Measurements from ENCODE around the gene RNF8. TPM values are rescaled to one million over a fixed set of nuclear protein-coding genes. Genes with fewer than 3 reads are reported as not detected.
"Not testable (repeated sequence)": the region's sequence is repeated elsewhere in the genome, so short reads cannot be mapped to it uniquely, and the experiment has no call there.

The RNF8 gene
- total RNA-seq, 1 donor from 2014 or later, result 32.0 TPM

DNA sequence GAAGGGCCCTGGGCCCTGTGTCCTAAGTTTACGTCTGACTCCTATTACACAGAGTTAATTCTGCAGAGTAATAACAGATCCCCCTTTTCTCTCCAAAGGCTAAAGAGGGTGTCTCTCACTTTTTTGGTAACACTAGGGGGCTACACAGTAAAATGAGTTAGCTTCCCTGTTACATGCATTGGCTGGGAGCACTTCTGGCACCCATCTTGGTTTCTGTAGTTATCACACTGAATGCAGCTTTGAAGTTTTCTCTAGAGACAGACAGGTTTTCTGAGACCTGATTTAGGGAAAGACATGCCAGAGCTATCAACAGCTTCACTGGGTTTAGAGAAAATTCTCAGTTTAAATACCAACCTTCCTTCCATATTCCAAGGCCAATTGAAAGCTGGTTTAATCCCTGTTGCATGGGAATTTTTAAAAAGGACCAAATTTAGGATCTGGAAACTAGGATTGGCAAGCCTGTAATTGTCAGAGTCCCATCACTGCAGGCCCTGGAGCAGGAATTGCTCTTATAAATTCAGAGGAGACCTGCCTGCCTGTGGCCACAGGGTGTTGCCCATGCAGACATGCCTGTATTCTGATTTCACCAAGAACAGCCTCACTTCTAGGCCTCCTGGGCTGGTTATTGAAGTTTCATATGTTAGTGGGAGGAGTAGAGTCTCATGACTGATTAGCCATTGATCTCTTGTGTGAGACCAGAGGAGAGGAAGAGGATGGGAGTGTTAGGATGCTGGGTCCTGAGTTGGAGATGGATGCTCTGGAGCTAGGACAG lies 29.4 kb downstream of the RNF8 start:
- no peaks in the 10 kb centered on the region for H3K27me3 Mint-ChIP-seq

DNA sequence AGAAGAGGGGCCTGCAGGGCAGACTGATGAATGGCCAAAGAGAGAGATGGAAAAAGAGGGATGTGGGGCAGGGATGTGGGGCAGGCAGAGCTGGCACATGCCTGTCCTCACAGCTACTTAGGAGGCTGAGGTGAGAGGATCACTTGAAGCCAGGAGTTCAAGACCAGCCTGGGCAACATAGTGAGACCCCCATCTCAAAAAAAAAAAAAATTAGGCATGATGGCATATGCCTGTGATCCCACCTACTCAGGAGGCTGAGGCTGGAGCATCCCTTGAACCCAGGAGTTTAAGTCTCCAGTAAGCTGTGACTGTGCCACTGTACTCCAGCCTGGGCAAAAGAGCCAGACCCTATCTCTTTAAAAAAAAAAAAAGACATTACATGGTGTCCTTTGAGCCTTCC lies 34.8 kb downstream of the RNF8 start:
- intact Hi-C loops (cut with micrococcal nuclease), result no loop called here
- no peak overlapping the region for H3K4me3 Mint-ChIP-seq

More for the DNA sequence above, 29.4 kb downstream of the RNF8 start:
- Mint-ChIP-seq H3K9me3 (no peaks in the 10 kb centered on the region), H3K4me1 (no peaks in the 10 kb centered on the region), H3K27ac (no peak overlapping the region), H3K4me3 (no peak overlapping the region), H3K36me3 (ENCODE audit: low read depth) (peaks cover 36% of the 10 kb centered on the region)
- DNase-seq, result no peak
- intact Hi-C loops (cut with micrococcal nuclease), result no loop called here

DNA sequence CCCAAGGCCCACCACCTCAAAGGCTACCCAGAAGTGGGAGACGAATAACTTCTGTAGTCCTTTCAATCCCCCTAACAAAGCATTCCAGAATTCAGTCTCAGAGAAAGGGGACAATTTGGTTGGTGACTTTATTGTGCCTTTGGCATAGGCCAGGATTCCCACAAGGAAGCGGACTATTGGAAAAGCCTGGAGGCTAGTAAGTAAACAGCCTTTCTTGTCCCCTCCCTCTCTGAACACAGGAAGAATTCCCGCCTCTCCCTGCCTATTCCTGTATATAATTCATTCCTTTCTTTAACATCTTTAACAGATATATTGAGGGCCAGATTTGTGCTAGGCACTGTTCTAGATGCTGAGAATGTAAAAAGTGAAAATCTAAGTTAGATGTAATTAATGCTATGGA lies 36.1 kb downstream of the RNF8 start:
- no peak overlapping the region for H3K4me3 Mint-ChIP-seq

More for the DNA sequence above, 34.8 kb downstream of the RNF8 start:
- Mint-ChIP-seq H3K27me3 (no peaks in the 10 kb centered on the region), H3K36me3 (ENCODE audit: low read depth) (peaks cover 10% of the 10 kb centered on the region), H3K9me3 (no peaks in the 10 kb centered on the region), H3K27ac (no peak overlapping the region), H3K4me1 (peaks cover 4% of the 10 kb centered on the region)
- DNase-seq, result no peak

DNA sequence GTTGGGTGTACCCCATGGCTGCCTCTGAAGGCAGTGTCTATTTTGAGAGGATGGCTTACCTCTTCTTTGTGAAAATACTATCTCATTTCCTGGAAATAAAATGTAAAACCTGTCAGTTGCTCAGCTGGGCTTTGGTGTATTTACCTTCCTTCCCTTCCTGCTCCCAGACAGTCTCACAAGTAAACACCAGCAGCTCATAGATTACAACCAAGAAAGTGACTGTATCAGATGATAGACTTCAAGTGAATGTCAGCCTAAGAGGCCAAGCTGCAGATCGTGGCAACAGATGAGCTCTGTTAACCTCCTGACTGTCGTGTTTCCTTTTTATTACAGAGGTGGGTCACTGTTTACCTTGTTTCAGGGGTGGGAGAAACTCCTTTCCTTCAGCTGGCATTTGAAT lies 37.3 kb downstream of the RNF8 start:
- Mint-ChIP-seq H3K4me3 (no peak overlapping the region), H3K27me3 (no peaks in the 10 kb centered on the region), H3K9me3 (no peaks in the 10 kb centered on the region), H3K36me3 (ENCODE audit: low read depth) (peaks cover 7% of the 10 kb centered on the region), H3K4me1 (peaks cover 4% of the 10 kb centered on the region), H3K27ac (no peak overlapping the region)
- DNase-seq, result no peak
- intact Hi-C loops (cut with micrococcal nuclease), result no loop called here

More for the DNA sequence above, 36.1 kb downstream of the RNF8 start:
- no peak for DNase-seq
- H3K36me3 Mint-ChIP-seq (ENCODE audit: low read depth), result peaks cover 7% of the 10 kb centered on the region
- no peaks in the 10 kb centered on the region for H3K9me3 Mint-ChIP-seq
- peaks cover 4% of the 10 kb centered on the region for H3K4me1 Mint-ChIP-seq
- H3K27ac Mint-ChIP-seq, result no peak overlapping the region
- H3K27me3 Mint-ChIP-seq, result no peaks in the 10 kb centered on the region
- intact Hi-C loops (cut with micrococcal nuclease), result no loop called here

DNA sequence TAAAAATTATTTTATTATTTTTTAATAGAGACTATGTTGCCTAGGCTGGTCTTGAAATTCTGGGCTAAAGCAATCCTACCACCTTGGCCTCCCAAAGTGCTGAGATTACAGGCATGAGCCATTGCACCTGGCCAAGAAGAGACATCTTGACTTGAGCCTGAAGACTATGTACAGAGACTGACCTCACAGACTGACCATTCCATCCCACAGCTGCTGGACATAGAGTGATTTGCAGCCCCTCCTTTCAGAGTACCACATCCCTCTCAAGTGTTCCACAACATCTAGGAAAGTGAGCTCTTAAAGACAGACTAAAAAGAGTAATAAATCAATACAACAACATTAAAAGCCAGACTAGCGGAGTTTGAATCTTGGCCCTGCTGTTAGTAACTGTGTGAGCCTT lies 39.0 kb downstream of the RNF8 start:
- H3K27ac Mint-ChIP-seq, result no peak overlapping the region
- peaks cover 4% of the 10 kb centered on the region for H3K4me1 Mint-ChIP-seq
- DNase-seq, result no peak
- H3K9me3 Mint-ChIP-seq, result no peaks in the 10 kb centered on the region
- intact Hi-C loops (cut with micrococcal nuclease), result no loop called here
- H3K4me3 Mint-ChIP-seq, result no peak overlapping the region
- peaks cover 1% of the 10 kb centered on the region for H3K27me3 Mint-ChIP-seq
- H3K36me3 Mint-ChIP-seq (ENCODE audit: low read depth), result peaks cover 2% of the 10 kb centered on the region

DNA sequence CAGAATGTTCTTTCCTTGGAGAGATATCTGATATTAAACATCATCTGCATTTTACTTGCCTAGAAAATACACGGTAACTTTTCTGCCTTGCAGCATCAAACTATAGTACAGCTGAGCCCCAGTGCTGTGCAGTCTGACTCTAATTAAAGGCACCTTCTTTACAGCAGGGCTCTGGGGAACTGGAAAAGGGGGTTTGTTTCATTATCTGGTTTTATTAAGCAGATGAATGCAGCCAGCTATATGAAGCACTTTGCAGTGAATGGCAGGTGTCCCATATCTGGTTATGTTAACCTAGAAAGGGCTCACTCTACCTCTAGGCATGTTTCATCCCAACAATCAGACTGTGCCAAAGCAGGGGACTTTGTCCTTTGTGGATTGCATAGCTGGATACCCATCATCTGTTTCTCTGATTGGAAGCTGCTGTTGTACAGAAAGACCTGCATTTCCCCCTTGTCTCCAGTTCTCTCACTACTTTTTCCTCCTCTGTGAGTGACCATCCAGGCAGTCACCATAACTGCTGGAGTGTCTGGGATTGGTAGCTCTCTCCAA lies 39.7 kb downstream of the RNF8 start:
- Mint-ChIP-seq H3K36me3 (ENCODE audit: low read depth) (peaks cover 2% of the 10 kb centered on the region), H3K9me3 (no peaks in the 10 kb centered on the region), H3K4me1 (peaks cover 4% of the 10 kb centered on the region), H3K4me3 (no peak overlapping the region), H3K27ac (no peak overlapping the region), H3K27me3 (peaks cover 3% of the 10 kb centered on the region)
- no peak for DNase-seq
- intact Hi-C loops (cut with micrococcal nuclease), result no loop called here

DNA sequence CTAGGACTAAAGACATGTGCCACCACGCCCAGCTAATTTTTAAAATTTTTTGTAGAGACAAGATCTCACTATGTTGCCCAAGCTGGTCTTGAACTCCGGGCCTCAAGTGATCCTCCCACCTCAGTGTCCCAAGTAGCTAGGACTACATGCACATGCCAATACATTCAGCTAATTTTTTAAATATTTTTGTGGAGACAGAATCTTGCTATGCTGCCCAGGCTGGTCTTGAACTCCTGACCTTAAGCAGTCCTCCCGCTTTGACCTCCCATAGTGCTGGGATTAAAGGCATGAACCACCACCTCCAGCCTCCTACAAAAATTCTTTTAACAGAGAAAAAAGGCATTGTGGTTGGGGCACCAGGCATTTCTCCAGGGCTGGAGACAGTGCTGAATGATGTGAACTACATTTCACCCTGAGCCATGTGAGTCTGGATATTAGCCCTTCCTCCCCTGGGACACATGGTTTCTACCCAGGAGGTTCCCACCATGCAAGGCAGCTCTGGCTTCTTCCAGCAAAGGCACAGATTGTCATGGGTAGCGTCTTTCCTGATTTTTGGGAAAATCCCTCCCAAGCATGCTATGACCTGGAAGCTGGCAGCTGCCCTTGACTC lies 42.9 kb downstream of the RNF8 start:
- intact Hi-C loops (cut with micrococcal nuclease), result no loop called here
- Mint-ChIP-seq H3K4me1 (peaks cover 2% of the 10 kb centered on the region), H3K27ac (no peak overlapping the region), H3K36me3 (ENCODE audit: low read depth) (peaks cover 2% of the 10 kb centered on the region), H3K9me3 (no peaks in the 10 kb centered on the region), H3K27me3 (peaks cover 15% of the 10 kb centered on the region), H3K4me3 (no peak overlapping the region)
- DNase-seq, result no peak

DNA sequence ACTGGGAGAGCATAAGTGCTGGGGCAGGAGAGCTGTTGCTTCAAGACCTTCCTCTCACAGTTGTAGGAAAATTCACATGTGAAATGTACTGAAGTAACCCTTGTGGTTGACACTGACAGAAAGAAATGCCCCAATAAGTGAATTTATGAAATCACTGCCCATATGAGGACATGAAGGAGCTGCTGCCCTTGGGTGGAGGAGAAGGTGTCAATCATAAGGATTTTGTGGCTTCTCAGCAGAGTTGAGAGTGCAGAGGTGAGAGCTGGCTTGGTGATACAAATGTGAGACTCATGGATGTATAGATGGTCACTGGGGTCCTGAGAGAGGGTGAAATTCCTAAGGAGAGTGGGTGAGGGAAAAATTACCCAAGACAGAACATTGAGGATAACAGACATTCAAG lies 45.3 kb downstream of the RNF8 start:
- no peak for DNase-seq
- intact Hi-C loops (cut with micrococcal nuclease), result no loop called here
- H3K4me3 Mint-ChIP-seq, result no peak overlapping the region
- H3K36me3 Mint-ChIP-seq (ENCODE audit: low read depth), result no peaks in the 10 kb centered on the region
- H3K9me3 Mint-ChIP-seq, result no peaks in the 10 kb centered on the region
- H3K27me3 Mint-ChIP-seq, result peaks cover 30% of the 10 kb centered on the region
- no peak overlapping the region for H3K27ac Mint-ChIP-seq
- H3K4me1 Mint-ChIP-seq, result peaks cover 2% of the 10 kb centered on the region

DNA sequence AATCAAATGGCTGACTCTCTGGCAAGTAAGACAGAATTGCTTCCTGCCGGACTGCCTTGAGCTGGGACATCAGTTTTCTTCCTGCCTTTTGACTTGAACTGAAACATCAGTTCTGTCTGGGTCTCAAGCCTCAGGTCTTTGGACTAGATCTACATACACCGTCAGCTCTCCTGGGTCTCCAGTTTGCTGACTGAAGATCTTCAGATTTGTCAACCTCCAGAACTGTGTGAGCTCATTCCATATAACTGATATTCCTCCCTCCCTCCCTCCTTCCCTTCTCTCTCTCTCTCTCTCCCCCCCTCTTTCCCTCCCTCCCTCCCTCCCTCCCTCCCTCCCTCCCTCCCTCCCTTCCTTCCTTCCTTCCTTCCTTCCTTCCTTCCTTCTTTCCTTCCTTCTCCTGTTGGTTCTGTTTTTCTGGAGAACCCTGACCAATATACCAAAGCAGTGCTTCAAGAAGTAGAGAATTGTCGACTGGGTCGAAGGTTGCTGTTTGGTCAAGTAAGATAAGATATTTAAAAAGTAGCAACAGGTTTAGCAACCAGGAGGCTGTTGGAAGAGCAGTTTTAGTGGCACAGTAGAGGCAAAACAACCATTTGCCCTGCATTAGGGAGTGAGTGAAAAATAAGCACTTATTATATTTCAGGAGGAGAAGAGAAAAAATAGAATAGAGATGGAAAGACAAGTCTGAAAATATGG lies 46.2 kb downstream of the RNF8 start:
- Mint-ChIP-seq H3K36me3 (ENCODE audit: low read depth) (no peaks in the 10 kb centered on the region), H3K9me3 (no peaks in the 10 kb centered on the region), H3K27ac (no peak overlapping the region), H3K27me3 (peaks cover 33% of the 10 kb centered on the region), H3K4me1 (peaks cover 2% of the 10 kb centered on the region), H3K4me3 (no peak overlapping the region)
- intact Hi-C loops (cut with micrococcal nuclease), result no loop called here
- DNase-seq, result no peak

DNA sequence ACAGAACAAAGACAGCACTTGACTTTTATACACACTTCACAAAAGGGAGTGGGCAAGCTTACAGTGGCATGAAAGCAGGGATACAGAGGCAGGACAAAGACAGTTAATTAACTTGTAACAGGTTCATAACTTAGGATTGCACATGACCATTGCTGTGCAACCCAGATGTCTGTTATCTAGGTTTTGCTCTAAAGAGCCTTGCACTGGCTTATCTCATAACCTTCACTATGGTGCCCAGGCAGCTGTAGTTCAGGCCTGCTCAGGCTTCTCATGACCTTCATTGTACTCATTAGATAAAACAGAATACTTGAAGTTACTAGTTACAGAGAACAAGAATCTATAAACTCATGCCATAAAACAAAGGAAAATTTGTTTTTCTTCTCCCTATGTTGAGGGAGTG lies 47.9 kb downstream of the RNF8 start:
- H3K4me3 Mint-ChIP-seq; H3K36me3 Mint-ChIP-seq (ENCODE audit: low read depth); DNase-seq; H3K27ac Mint-ChIP-seq; H3K9me3 Mint-ChIP-seq; H3K4me1 Mint-ChIP-seq; intact Hi-C loops (cut with micrococcal nuclease): not testable (repeated sequence)
- peaks cover 38% of the 10 kb centered on the region for H3K27me3 Mint-ChIP-seq

DNA sequence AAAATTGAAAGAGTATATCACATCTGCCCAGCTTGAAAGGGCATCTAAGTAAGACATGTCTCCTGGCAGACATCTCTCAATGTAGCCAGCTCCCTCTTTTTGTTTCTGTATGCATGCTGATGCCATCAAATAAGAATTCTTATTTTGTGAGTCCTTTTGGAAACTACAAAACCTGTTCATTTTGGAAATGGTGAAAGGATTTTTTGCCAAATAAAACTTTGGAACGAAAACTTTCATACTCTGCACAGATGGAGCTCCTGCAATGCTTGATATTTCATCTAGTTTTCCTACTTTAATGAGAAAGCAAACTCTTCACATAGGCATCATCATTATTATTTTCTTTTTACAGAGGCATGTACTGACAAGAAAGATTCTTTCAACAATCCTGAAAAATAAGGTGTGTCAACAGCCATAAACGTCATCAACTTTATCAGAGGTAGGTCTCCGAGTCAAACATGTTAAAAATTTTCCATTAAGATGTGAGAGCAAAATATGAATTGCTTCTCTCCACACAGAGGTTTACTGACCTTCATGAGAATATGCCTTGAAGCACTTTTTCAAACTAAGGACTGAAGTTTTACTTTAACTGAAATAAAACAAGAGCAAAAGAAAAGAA lies 53.1 kb downstream of the RNF8 start:
- no peak for DNase-seq
- H3K27me3 Mint-ChIP-seq, result peaks cover 53% of the 10 kb centered on the region
- no peak overlapping the region for H3K27ac Mint-ChIP-seq
- no peaks in the 10 kb centered on the region for H3K9me3 Mint-ChIP-seq
- intact Hi-C loops (cut with micrococcal nuclease), result no loop called here
- no peaks in the 10 kb centered on the region for H3K4me1 Mint-ChIP-seq
- no peak overlapping the region for H3K4me3 Mint-ChIP-seq
- H3K36me3 Mint-ChIP-seq (ENCODE audit: low read depth), result no peaks in the 10 kb centered on the region

DNA sequence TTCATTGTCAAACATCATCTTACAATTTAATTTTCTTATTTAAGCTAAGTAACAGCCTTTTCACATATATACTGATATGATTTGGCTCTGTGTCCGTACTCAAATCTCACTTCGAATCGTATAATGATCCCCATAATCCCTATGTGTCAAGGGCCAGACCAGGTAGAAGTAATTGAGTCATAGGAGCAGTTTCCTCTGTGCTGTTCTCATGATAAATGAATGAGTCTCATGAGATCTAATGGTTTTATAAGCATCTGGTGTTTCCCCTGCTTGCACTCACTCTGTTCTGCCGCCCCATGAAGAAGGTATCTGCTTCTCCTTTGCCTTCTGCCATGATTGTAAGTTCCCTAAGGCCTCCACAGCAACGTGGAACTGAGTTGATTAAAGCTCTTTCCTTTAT lies 54.2 kb downstream of the RNF8 start:
- Mint-ChIP-seq H3K36me3 (ENCODE audit: low read depth) (no peaks in the 10 kb centered on the region), H3K27ac (no peak overlapping the region), H3K9me3 (no peaks in the 10 kb centered on the region), H3K27me3 (peaks cover 51% of the 10 kb centered on the region), H3K4me1 (no peaks in the 10 kb centered on the region), H3K4me3 (no peak overlapping the region)
- DNase-seq, result no peak
- intact Hi-C loops (cut with micrococcal nuclease), result no loop called here

DNA sequence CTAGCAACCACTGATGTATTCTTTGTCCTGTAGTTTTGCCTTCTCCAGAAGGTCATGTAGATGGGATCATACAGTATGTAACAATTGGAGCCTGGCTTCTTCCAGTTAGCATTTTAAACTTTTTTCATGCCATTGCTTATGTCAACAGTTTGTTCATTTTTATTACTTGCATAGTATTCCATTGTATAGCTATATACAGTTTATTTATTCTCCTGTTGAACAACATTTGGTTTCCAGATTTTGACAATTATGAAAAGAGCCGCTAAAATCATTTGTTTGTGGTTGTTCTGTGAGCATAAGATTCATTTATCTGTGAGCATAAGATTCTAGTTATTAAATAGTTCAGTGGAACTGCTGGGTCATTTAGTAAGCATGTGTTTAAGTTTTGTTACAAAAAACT lies 55.7 kb downstream of the RNF8 start:
- no peak overlapping the region for H3K4me3 Mint-ChIP-seq
- H3K9me3 Mint-ChIP-seq, result no peaks in the 10 kb centered on the region
- H3K27ac Mint-ChIP-seq, result no peak overlapping the region
- DNase-seq, result no peak
- peaks cover 45% of the 10 kb centered on the region for H3K27me3 Mint-ChIP-seq
- no peaks in the 10 kb centered on the region for H3K36me3 Mint-ChIP-seq (ENCODE audit: low read depth)
- no peaks in the 10 kb centered on the region for H3K4me1 Mint-ChIP-seq
- intact Hi-C loops (cut with micrococcal nuclease), result no loop called here

DNA sequence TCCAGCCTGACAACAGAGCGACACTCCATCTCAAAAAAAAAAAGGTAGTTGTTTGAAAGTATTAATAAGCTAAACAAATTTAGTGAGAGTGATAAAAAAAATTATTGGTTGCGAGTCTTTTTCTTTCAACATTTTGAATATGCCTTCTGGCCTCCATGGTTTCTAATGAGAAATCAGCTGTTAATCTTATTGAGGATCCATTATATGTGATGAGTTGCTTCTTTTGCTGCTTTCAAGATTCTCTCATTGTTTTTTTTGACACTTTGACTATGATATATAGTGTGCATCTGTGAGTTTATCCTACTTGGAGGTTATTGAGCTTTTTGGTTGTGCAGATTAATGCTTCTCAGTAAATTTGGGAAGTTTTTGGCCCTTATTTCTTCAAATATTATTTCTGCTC lies 63.6 kb downstream of the RNF8 start:
- no peaks in the 10 kb centered on the region for H3K4me1 Mint-ChIP-seq
- DNase-seq, result no peak
- H3K36me3 Mint-ChIP-seq (ENCODE audit: low read depth), result no peaks in the 10 kb centered on the region
- H3K9me3 Mint-ChIP-seq, result peaks cover 4% of the 10 kb centered on the region
- no peak overlapping the region for H3K27ac Mint-ChIP-seq
- intact Hi-C loops (cut with micrococcal nuclease), result no loop called here
- no peak overlapping the region for H3K4me3 Mint-ChIP-seq
- H3K27me3 Mint-ChIP-seq, result peaks cover 14% of the 10 kb centered on the region

Measured in activated CD4-positive, alpha-beta T cell treated with anti-CD3 and anti-CD28 coated beads, Interleukin-2, amount 10 ng/mL, durations not matched to agents 24 days and 14 days (primary cell).